GM12872 (cell line): ENCODE measurements around the gene APH1B.

ENCODE experiments used
- TF ChIP-seq, protein P1 (sequence below): IDR thresholded peaks from 3 replicates; pipeline ENCODE4 v1.5.1; 2011; ENCODE audit warnings: low read depth, mild to moderate bottlenecking, low read length, moderate library complexity; ENCODE audit not compliant: insufficient read depth

APH1B gene

DNA sequence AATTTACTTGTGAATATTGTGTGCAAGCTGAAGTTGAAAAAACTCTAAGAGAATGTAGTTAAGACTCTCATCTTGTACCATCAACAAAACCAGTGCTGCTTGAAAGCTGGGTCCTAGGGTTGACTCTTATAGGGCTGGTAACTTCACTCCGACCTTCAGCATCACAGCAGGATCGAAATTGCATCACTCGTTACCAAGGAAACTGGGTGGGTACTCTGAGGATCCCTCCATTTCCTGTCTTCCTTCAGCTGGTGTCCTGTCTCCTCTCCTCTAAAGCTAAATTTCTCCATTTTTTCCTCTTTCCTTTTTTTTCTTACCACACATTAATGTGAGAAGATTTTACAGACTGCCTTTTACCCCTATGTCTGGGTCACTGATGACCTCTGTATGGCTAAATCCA lies 3.0 kb upstream of the APH1B start:
- TF ChIP-seq, protein P1, sequence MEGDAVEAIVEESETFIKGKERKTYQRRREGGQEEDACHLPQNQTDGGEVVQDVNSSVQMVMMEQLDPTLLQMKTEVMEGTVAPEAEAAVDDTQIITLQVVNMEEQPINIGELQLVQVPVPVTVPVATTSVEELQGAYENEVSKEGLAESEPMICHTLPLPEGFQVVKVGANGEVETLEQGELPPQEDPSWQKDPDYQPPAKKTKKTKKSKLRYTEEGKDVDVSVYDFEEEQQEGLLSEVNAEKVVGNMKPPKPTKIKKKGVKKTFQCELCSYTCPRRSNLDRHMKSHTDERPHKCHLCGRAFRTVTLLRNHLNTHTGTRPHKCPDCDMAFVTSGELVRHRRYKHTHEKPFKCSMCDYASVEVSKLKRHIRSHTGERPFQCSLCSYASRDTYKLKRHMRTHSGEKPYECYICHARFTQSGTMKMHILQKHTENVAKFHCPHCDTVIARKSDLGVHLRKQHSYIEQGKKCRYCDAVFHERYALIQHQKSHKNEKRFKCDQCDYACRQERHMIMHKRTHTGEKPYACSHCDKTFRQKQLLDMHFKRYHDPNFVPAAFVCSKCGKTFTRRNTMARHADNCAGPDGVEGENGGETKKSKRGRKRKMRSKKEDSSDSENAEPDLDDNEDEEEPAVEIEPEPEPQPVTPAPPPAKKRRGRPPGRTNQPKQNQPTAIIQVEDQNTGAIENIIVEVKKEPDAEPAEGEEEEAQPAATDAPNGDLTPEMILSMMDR = no peak

- TF ChIP-seq, protein P1 = no peak
Observed at GRCh38 chr15:63276342-63277037, 915 bp upstream of the APH1B start.

GRCh38 chr15:63277893-63278456 lies 570 bp downstream of the APH1B start:
- TF ChIP-seq, protein P1 = no peak

GRCh38 chr15:63283126-63283525 lies 5.7 kb downstream of the APH1B start:
- TF ChIP-seq, protein P1 = no peak

DNA sequence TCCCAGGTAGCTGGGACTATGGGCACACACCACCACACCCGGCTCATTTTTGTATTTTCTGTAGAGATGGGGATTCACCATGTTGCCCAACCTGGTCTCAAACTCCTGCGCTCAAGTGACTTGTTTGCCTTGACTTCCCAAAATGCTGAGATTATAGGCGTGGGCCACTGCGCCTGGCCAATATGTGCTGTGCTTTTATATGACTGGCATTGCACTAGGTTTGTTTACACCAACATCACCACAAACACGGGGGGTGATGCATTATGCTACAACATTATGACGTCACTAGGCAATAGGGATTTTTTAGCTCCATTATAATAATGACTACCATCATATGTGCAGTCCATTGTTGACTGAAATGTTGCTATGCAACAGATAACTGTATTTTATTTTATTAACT lies 6.9 kb downstream of the APH1B start:
- TF ChIP-seq, protein P1 = no peak

DNA sequence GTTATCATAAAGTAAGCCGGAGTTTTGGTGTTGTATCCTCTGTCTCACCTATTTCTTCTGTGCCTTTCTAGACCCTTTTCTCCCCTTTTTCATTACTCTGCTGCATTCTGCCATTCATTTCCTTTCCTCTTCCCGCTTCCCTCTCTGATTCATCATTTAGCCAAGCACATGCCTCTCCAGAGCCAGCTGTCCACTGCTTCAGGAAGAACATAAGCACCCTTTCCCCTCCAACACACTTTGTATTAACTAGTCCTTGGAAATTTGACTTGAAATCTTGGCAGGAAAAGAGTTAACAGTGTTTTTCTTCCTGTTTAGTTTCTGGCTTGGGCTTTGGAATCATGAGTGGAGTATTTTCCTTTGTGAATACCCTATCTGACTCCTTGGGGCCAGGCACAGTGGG lies 9.7 kb downstream of the APH1B start:
- TF ChIP-seq, protein P1 = no peak

GRCh38 chr15:63288342-63288741 lies 10.9 kb downstream of the APH1B start:
- TF ChIP-seq, protein P1 = no peak
